Endothelial cell of umbilical vein (primary cell): ENCODE results near the gene FAM20A. TPM values are rescaled to one million over a fixed set of nuclear protein-coding genes. Genes with fewer than 3 reads are reported as not detected.

Experiments used
- BruUV-seq: library from RNA; stranded (reverse); fragments of 400-500 nt; replicated peaks from 2 replicates; lab custom pipeline; 2021; lab: Mats Ljungman, UMichigan
- CTCF ChIA-PET: fragments of 300-600, 350-600 bp; sonication (Branson Sonifier 250); formaldehyde crosslinking; loops from one replicate; lab custom pipeline; 2021; ENCODE audit warnings: antibody characterized with exemption, inconsistent platforms; lab: Charles Lee
- POLR2A ChIA-PET: fragments of 300-600, 350-600 bp; sonication (Branson Sonifier 250); formaldehyde crosslinking; loops from one replicate; lab custom pipeline; 2021; ENCODE audit warnings: antibody characterized with exemption, inconsistent platforms; lab: Charles Lee
- DNase-seq: peaks from one replicate; pipeline ENCODE4 v3.0.0-alpha.2; 2011; ENCODE audit warnings: low read depth, low spot score
- FAIRE-seq: peaks from 2 replicates; lab custom pipeline; 2011; peaks lifted over from hg19 to GRCh38; lab: Jason Lieb, UNC
- H2AFZ ChIP-seq: 2 replicates; pipeline ENCODE4 v1.6.0; 2012; ENCODE audit warnings: low read depth, low read length, control low read depth, inconsistent platforms
- H3K27ac ChIP-seq: 2 replicates; pipeline ENCODE4 v1.5.1; 2011; ENCODE audit warnings: low read depth, mild to moderate bottlenecking, control low read depth, low read length, moderate library complexity; ENCODE audit not compliant: insufficient read depth
- H3K27me3 ChIP-seq, 2 experiments: 2 replicates each; pipeline versions ENCODE4 v1.6.0 to v1.6.1; 2011; ENCODE audit warnings: low read length in 2 of 2, mixed read lengths in 1 of 2; ENCODE audit not compliant: control insufficient read depth in 2 of 2, insufficient read depth in 2 of 2
- H3K36me3 ChIP-seq, 2 experiments: 2 replicates in 1 of 2; 3 replicates in 1 of 2; pipeline ENCODE4 v1.5.1; 2011; ENCODE audit warnings: low read length in 2 of 2, mild to moderate bottlenecking in 1 of 2, moderate library complexity in 1 of 2; ENCODE audit not compliant: control insufficient read depth in 2 of 2, insufficient read depth in 2 of 2; ENCODE audit errors: extremely low read depth in 1 of 2
- H3K4me1 ChIP-seq: 3 replicates; pipeline ENCODE4 v1.5.1; 2011; ENCODE audit warnings: mild to moderate bottlenecking, low read length; ENCODE audit not compliant: control insufficient read depth, insufficient read depth; ENCODE audit errors: extremely low read depth
- H3K4me2 ChIP-seq: 2 replicates; pipeline ENCODE4 v1.6.1; 2011; ENCODE audit warnings: low read length, control low read depth, mixed read lengths; ENCODE audit not compliant: insufficient read depth
- H3K4me3 ChIP-seq, 3 experiments: fragments of 200-600 bp in 1 of 3; sonication (generic), shearing (Covaris generic) in 1 of 3; replicated peaks in 1 of 3; 2 replicates each; pipeline ENCODE4 v1.5.1; 2011 to 2016; ENCODE audit warnings: control low read depth in 3 of 3, low read length in 3 of 3, mild to moderate bottlenecking in 2 of 3, inconsistent platforms in 1 of 3, low read depth in 1 of 3, moderate library complexity in 1 of 3; ENCODE audit not compliant: insufficient read depth in 1 of 3
- H3K79me2 ChIP-seq: 2 replicates; pipeline ENCODE4 v1.6.0; 2012; ENCODE audit warnings: low read length, inconsistent platforms; ENCODE audit not compliant: control insufficient read depth, insufficient read depth
- H3K9ac ChIP-seq: replicated peaks from 2 replicates; pipeline ENCODE3; 2011; ENCODE audit warnings: low read length, control low read depth; ENCODE audit not compliant: insufficient read depth; ENCODE audit errors: extremely low read depth
- H3K9me1 ChIP-seq: replicated peaks from 3 replicates; pipeline ENCODE4 v1.6.0; 2011; ENCODE audit warnings: mild to moderate bottlenecking, low read length; ENCODE audit not compliant: control insufficient read depth, insufficient read depth; ENCODE audit errors: extremely low read depth
- H3K9me3 ChIP-seq: replicated peaks from 2 replicates; pipeline ENCODE4 v1.5.1; 2012; ENCODE audit warnings: low read length, inconsistent platforms; ENCODE audit not compliant: control insufficient read depth, insufficient read depth
- H4K20me1 ChIP-seq: replicated peaks from 2 replicates; pipeline ENCODE3; 2011; ENCODE audit warnings: mild to moderate bottlenecking, low read length; ENCODE audit not compliant: control insufficient read depth, insufficient read depth; ENCODE audit errors: extremely low read depth
- GATA2 ChIP-seq: IDR thresholded peaks from 2 replicates; pipeline ENCODE4 v1.7.0; 2011; ENCODE audit warnings: low read depth, mild to moderate bottlenecking, moderate library complexity, mixed read lengths, low read length; ENCODE audit not compliant: insufficient read length, insufficient read depth
- MYC ChIP-seq: IDR thresholded peaks from one replicate; pipeline ENCODE4 v1.6.1; 2011; ENCODE audit warnings: mild to moderate bottlenecking, low read depth, low read length
- POLR2AphosphoS5 ChIP-seq: IDR thresholded peaks from 2 replicates; pipeline ENCODE4 v1.6.1; 2012; ENCODE audit warnings: low read depth, mild to moderate bottlenecking, control low read depth, low read length, moderate library complexity; ENCODE audit not compliant: insufficient read depth
- dilution Hi-C: fragments of 300-500 bp; cut with MboI; formaldehyde crosslinking; loops from one replicate; pipeline ENCODE4 v1.15.0; 2019; ENCODE audit warnings: low sequenced_read_pairs; ENCODE audit not compliant: extremely low pct_ligation_motif_present
- intact Hi-C: fragments of 100-400 bp; cut with micrococcal nuclease; formaldehyde crosslinking; loops from one replicate; pipeline ENCODE4 v1.10.0; 2022
- polyA plus RNA-seq, 4 experiments: library from polyadenylated mRNA; depleted of rRNA in 3 of 4; stranded (reverse) in 3 of 4; unstranded in 1 of 4; fragments of >200 nt; gene quantifications; 2 replicates each; pipeline versions ENCODE4 v1.2.1 to v1.2.3, GENCODE V29; 2011 to 2012; ENCODE audit warnings: missing spikeins in 1 of 4
- total RNA-seq: library from RNA; stranded (reverse); gene quantifications from 2 replicates; pipeline ENCODE4 v1.2.3, GENCODE V29; 2021
- TF ChIP-seq, protein P1 (sequence below), 2 donors: IDR thresholded peaks; 1 replicate in 1 of 2; 2 replicates in 1 of 2; pipeline ENCODE4 v1.5.1; 2011; ENCODE audit warnings: low read length in 2 of 2, mild to moderate bottlenecking in 2 of 2, moderate library complexity in 2 of 2, control low read depth in 1 of 2, inconsistent platforms in 1 of 2, low read depth in 1 of 2; ENCODE audit not compliant: insufficient read depth in 1 of 2; ENCODE audit errors: extremely low read depth in 1 of 2

FAM20A gene
- total and polyA plus RNA-seq, 2 donors (not counting 3 experiments of a cell fraction or from before 2014, with no cell fraction given), result not detected

DNA sequence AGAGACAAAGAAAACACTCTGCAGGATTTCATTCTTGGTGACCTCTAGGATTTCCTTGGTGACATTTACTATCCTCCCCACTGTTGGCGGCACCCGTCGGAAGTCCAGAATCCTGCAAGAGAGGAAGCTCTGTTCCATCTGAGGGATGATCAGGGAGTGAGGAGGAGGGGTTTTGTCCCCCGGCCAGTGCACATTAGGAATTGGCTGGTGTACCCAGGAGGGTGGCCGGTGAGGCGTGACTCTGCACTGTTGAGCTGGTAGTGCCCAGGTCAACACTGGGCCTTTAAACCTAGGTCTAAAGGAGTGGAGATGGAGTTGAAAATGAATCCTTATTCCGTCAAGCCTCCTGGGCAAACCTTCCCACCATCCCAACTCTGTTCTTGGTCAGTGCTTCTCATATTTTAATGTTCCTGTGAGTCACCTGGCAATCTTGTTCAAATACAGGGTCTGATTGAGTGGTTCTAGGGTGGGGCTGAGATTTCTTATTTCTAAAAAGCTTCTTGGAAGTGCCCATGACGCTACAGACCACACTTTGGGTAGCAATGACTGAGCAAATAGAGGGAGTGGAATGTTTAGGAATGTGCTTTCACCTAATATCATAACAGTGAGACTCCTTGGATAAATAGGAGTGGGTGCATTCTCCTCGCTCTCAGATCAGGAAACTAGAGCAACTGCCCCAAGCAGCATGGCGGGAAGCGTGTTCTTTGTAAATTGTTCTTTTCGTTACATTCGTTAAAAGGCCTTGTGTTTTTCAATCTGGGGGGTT, 58.3 kb downstream of the FAM20A start:
- Histone ChIP-seq H3K9me1 (no peaks in the 10 kb centered on the region), H3K27ac (no peak overlapping the region), H3K36me3 (peaks cover 0 to 14% of the 10 kb centered on the region in 2 experiments), H3K9ac (no peak overlapping the region), H3K4me2 (no peak overlapping the region), H3K27me3 (no peaks in the 10 kb centered on the region), H3K4me1 (no peaks in the 10 kb centered on the region), H4K20me1 (no peaks in the 10 kb centered on the region), H3K9me3 (no peaks in the 10 kb centered on the region), H3K4me3 (no peak overlapping the region), H3K79me2 (no peaks in the 10 kb centered on the region), H2AFZ (no peak overlapping the region)
- FAIRE-seq, result no peak
- intact Hi-C loops, result no loop called here
- no peak for DNase-seq
- CTCF ChIA-PET, result no interaction called here
- BruUV-seq, result no TSS peak
- TF ChIP-seq POLR2AphosphoS5 (no peak), MYC (no peak), GATA2 (no peak)
- TF ChIP-seq, protein P1, sequence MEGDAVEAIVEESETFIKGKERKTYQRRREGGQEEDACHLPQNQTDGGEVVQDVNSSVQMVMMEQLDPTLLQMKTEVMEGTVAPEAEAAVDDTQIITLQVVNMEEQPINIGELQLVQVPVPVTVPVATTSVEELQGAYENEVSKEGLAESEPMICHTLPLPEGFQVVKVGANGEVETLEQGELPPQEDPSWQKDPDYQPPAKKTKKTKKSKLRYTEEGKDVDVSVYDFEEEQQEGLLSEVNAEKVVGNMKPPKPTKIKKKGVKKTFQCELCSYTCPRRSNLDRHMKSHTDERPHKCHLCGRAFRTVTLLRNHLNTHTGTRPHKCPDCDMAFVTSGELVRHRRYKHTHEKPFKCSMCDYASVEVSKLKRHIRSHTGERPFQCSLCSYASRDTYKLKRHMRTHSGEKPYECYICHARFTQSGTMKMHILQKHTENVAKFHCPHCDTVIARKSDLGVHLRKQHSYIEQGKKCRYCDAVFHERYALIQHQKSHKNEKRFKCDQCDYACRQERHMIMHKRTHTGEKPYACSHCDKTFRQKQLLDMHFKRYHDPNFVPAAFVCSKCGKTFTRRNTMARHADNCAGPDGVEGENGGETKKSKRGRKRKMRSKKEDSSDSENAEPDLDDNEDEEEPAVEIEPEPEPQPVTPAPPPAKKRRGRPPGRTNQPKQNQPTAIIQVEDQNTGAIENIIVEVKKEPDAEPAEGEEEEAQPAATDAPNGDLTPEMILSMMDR (IDR thresholded peaks at IDR 0.05; ENCODE audit: extremely low read depth in 1 of 2, insufficient read depth in 1 of 2, low read depth in 1 of 2, low read length in 2 of 2), result no peak
- POLR2A ChIA-PET, result no interaction called here
- dilution Hi-C loops, result no loop called here

DNA sequence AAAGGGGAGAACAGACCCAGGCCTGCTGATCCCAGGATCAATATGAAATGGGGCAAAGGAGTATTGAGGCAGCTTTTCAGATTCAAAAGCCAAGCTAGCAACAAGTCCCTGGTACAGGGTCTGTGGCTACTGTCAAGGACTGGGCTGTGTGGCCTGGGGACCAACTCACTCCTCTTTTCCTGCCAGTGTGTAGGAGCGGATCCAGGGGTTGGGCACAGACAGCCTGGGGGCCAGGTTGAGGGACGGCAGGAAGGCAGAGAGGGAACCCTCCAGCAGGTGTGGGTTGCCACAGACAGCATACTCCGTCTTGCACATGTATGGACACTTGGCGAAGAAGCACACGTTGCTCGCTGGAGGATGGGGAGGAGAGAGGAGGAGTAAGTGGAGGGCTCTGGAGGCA, 59.4 kb downstream of the FAM20A start:
- dilution Hi-C loops, result no loop called here
- POLR2A ChIA-PET, result no interaction called here
- intact Hi-C loops, result no loop called here

More for the DNA sequence above, 59.4 kb downstream of the FAM20A start:
- Histone ChIP-seq H3K9me3 (no peaks in the 10 kb centered on the region), H3K9ac (no peak overlapping the region), H3K4me2 (no peak overlapping the region), H3K79me2 (no peaks in the 10 kb centered on the region), H3K27ac (no peak overlapping the region), H3K36me3 (peaks cover 0 to 22% of the 10 kb centered on the region in 2 experiments), H4K20me1 (no peaks in the 10 kb centered on the region), H2AFZ (no peak overlapping the region), H3K27me3 (no peaks in the 10 kb centered on the region), H3K9me1 (no peaks in the 10 kb centered on the region), H3K4me1 (no peaks in the 10 kb centered on the region), H3K4me3 (no peak overlapping the region)
- TF ChIP-seq, protein P1 (IDR thresholded peaks at IDR 0.05; ENCODE audit: extremely low read depth in 1 of 2, insufficient read depth in 1 of 2, low read depth in 1 of 2, low read length in 2 of 2), result no peak
- DNase-seq (no peak), FAIRE-seq (no peak)
- no TSS peak for BruUV-seq
- CTCF ChIA-PET, result no interaction called here
